ENCODE measurements around the gene HINFP.

HINFP gene

GRCh38 chr11:119125821-119126220 is 4.4 kb downstream of the HINFP start:
- no peak for DNase-seq
- Histone ChIP-seq H3K4ac (ENCODE audit: low read depth in 1 of 2, low read length in 2 of 2) (no peak overlapping the region), H2BK15ac (ENCODE audit: low read depth, poor library complexity, severe bottlenecking) (no peak overlapping the region), H2BK5ac (ENCODE audit: low read depth, low read length, poor library complexity, severe bottlenecking) (no peak overlapping the region), H4K8ac (ENCODE audit: low read length) (no peak overlapping the region), H3K18ac (ENCODE audit: low read depth in 1 of 2, low read length in 2 of 2) (no peak overlapping the region), H4K91ac (ENCODE audit: low read length) (no peak overlapping the region), H2BK12ac (ENCODE audit: low read length in 2 of 2) (no peak overlapping the region), H3K4me3 (ENCODE audit: insufficient read depth in 1 of 2, low read depth in 1 of 2, low read length in 2 of 2) (no peak overlapping the region), H3K9ac (ENCODE audit: low read length) (no peak overlapping the region), H3K27ac (ENCODE audit: low read length, poor library complexity, severe bottlenecking) (no peak overlapping the region), H3K36me3 (ENCODE audit: control insufficient read depth in 1 of 2, insufficient read depth in 2 of 2, low read depth in 1 of 2, low read length in 2 of 2) (peaks cover 23 to 42% of the 10 kb centered on the region in 2 experiments), H3K4me2 (ENCODE audit: low read length, poor library complexity, severe bottlenecking) (no peak overlapping the region), H3K9me3 (ENCODE audit: control insufficient read depth, low read length) (no peaks in the 10 kb centered on the region), H3K4me1 (ENCODE audit: control insufficient read depth, insufficient read depth, low read depth, low read length) (peaks cover 7% of the 10 kb centered on the region), H2AFZ (ENCODE audit: low read depth, low read length) (no peak overlapping the region), H3K79me1 (replicated peaks; ENCODE audit: low read length, poor library complexity, severe bottlenecking) (peaks cover 29% of the 10 kb centered on the region), H3K23ac (ENCODE audit: low read length in 2 of 2) (no peak overlapping the region), H3K14ac (ENCODE audit: low read length in 2 of 2) (no peak overlapping the region), H2BK120ac (ENCODE audit: low read depth, low read length) (no peak overlapping the region), H2AK5ac (ENCODE audit: low read length, severe bottlenecking) (no peak overlapping the region), H3K27me3 (ENCODE audit: control insufficient read depth in 1 of 2, insufficient read depth in 1 of 2, low read length in 2 of 2) (no peaks in the 10 kb centered on the region)
- 95% methylated on average over 6 of the region's 6 CpGs for WGBS

GRCh38 chr11:119126675-119127268 is 5.4 kb downstream of the HINFP start:
- no peak overlapping the region for H3K14ac ChIP-seq (ENCODE audit: low read length in 2 of 2)
- H3K23ac ChIP-seq (ENCODE audit: low read length in 2 of 2) = no peak overlapping the region
- H3K27me3 ChIP-seq (ENCODE audit: control insufficient read depth in 1 of 2, insufficient read depth in 1 of 2, low read length in 2 of 2) = no peaks in the 10 kb centered on the region
- H3K79me1 ChIP-seq (replicated peaks; ENCODE audit: low read length, poor library complexity, severe bottlenecking) = peaks cover 29% of the 10 kb centered on the region
- DNase-seq = no peak
- H4K91ac ChIP-seq (ENCODE audit: low read length) = no peak overlapping the region
- no peaks in the 10 kb centered on the region for H3K9me3 ChIP-seq (ENCODE audit: control insufficient read depth, low read length)
- no peak overlapping the region for H3K9ac ChIP-seq (ENCODE audit: low read length)
- no peak overlapping the region for H2BK5ac ChIP-seq (ENCODE audit: low read depth, low read length, poor library complexity, severe bottlenecking)
- no peak overlapping the region for H3K18ac ChIP-seq (ENCODE audit: low read depth in 1 of 2, low read length in 2 of 2)
- no peak overlapping the region for H4K8ac ChIP-seq (ENCODE audit: low read length)
- H3K4me3 ChIP-seq (ENCODE audit: insufficient read depth in 1 of 2, low read depth in 1 of 2, low read length in 2 of 2) = no peak overlapping the region
- H3K4me1 ChIP-seq (ENCODE audit: control insufficient read depth, insufficient read depth, low read depth, low read length) = peaks cover 7% of the 10 kb centered on the region
- no peak overlapping the region for H2AK5ac ChIP-seq (ENCODE audit: low read length, severe bottlenecking)
- no peak overlapping the region for H2BK120ac ChIP-seq (ENCODE audit: low read depth, low read length)
- 87% methylated on average over 4 of the region's 5 CpGs for WGBS
- H2AFZ ChIP-seq (ENCODE audit: low read depth, low read length) = no peak overlapping the region
- no peak overlapping the region for H3K27ac ChIP-seq (ENCODE audit: low read length, poor library complexity, severe bottlenecking)
- H3K4ac ChIP-seq (ENCODE audit: low read depth in 1 of 2, low read length in 2 of 2) = no peak overlapping the region
- H2BK12ac ChIP-seq (ENCODE audit: low read length in 2 of 2) = no peak overlapping the region
- H3K36me3 ChIP-seq (ENCODE audit: control insufficient read depth in 1 of 2, insufficient read depth in 2 of 2, low read depth in 1 of 2, low read length in 2 of 2) = peaks cover 30 to 51% of the 10 kb centered on the region in 2 experiments
- H2BK15ac ChIP-seq (ENCODE audit: low read depth, poor library complexity, severe bottlenecking) = no peak overlapping the region
- no peak overlapping the region for H3K4me2 ChIP-seq (ENCODE audit: low read length, poor library complexity, severe bottlenecking)

GRCh38 chr11:119130662-119131061 is 9.3 kb downstream of the HINFP start:
- no peak overlapping the region for H2AFZ ChIP-seq (ENCODE audit: low read depth, low read length)
- no peak overlapping the region for H3K9ac ChIP-seq (ENCODE audit: low read length)
- no peak overlapping the region for H3K4me2 ChIP-seq (ENCODE audit: low read length, poor library complexity, severe bottlenecking)
- H3K18ac ChIP-seq (ENCODE audit: low read depth in 1 of 2, low read length in 2 of 2) = no peak overlapping the region
- H3K27me3 ChIP-seq (ENCODE audit: control insufficient read depth in 1 of 2, insufficient read depth in 1 of 2, low read length in 2 of 2) = no peaks in the 10 kb centered on the region
- peaks cover 43 to 66% of the 10 kb centered on the region in 2 experiments for H3K36me3 ChIP-seq (ENCODE audit: control insufficient read depth in 1 of 2, insufficient read depth in 2 of 2, low read depth in 1 of 2, low read length in 2 of 2)
- no peak overlapping the region for H2BK12ac ChIP-seq (ENCODE audit: low read length in 2 of 2)
- WGBS = 48% methylated on average over 3 of the region's 3 CpGs
- no peak overlapping the region for H2BK120ac ChIP-seq (ENCODE audit: low read depth, low read length)
- no peak overlapping the region for H3K27ac ChIP-seq (ENCODE audit: low read length, poor library complexity, severe bottlenecking)
- H3K4ac ChIP-seq (ENCODE audit: low read depth in 1 of 2, low read length in 2 of 2) = no peak overlapping the region
- no peak overlapping the region for H2AK5ac ChIP-seq (ENCODE audit: low read length, severe bottlenecking)
- H4K8ac ChIP-seq (ENCODE audit: low read length) = no peak overlapping the region
- no peaks in the 10 kb centered on the region for H3K9me3 ChIP-seq (ENCODE audit: control insufficient read depth, low read length)
- no peak overlapping the region for H4K91ac ChIP-seq (ENCODE audit: low read length)
- no peak overlapping the region for H2BK5ac ChIP-seq (ENCODE audit: low read depth, low read length, poor library complexity, severe bottlenecking)
- peaks cover 17% of the 10 kb centered on the region for H3K79me1 ChIP-seq (replicated peaks; ENCODE audit: low read length, poor library complexity, severe bottlenecking)
- H3K4me1 ChIP-seq (ENCODE audit: control insufficient read depth, insufficient read depth, low read depth, low read length) = peaks cover 2% of the 10 kb centered on the region
- no peak overlapping the region for H3K23ac ChIP-seq (ENCODE audit: low read length in 2 of 2)
- no peak overlapping the region for H2BK15ac ChIP-seq (ENCODE audit: low read depth, poor library complexity, severe bottlenecking)
- no peak overlapping the region for H3K4me3 ChIP-seq (ENCODE audit: insufficient read depth in 1 of 2, low read depth in 1 of 2, low read length in 2 of 2)
- peak; percentile 49 for DNase-seq
- no peak overlapping the region for H3K14ac ChIP-seq (ENCODE audit: low read length in 2 of 2)

DNA sequence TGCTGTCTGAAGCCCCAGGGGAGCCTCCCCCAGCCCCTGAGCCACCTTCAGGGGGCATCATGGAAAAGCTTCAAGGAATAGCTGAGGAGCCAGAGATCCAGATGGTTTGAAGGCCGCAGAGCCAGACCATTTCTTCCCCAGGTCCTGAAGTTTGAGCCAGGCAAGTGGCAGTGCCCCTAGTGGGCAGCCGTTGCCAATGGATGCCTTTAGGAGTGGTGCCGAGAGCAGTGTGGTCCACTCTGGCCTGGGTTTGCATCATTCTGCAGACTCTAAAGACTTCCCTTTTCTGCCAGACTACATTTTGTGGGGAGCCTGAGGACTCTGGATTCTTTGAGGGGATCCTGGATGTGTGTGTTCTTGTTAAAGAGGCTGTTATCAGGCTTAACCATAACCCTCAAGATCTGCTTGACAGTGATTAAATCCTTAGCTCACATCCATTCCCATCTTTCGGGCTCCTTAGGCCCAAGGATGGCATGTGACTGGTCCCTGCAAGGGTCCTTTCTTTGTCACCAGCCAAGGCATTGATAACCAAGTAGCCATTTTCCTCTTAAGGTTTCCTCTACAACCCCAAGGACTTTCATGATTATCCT is 13.1 kb downstream of the HINFP start:
- Histone ChIP-seq H3K14ac (ENCODE audit: low read length in 2 of 2) (no peak overlapping the region), H2AK5ac (ENCODE audit: low read length, severe bottlenecking) (no peak overlapping the region), H3K18ac (ENCODE audit: low read depth in 1 of 2, low read length in 2 of 2) (no peak overlapping the region), H3K23ac (ENCODE audit: low read length in 2 of 2) (no peak overlapping the region), H2BK12ac (ENCODE audit: low read length in 2 of 2) (no peak overlapping the region), H3K9me3 (ENCODE audit: control insufficient read depth, low read length) (no peaks in the 10 kb centered on the region), H3K4me3 (ENCODE audit: insufficient read depth in 1 of 2, low read depth in 1 of 2, low read length in 2 of 2) (no peak overlapping the region), H2BK5ac (ENCODE audit: low read depth, low read length, poor library complexity, severe bottlenecking) (no peak overlapping the region), H2BK120ac (ENCODE audit: low read depth, low read length) (no peak overlapping the region), H3K27ac (ENCODE audit: low read length, poor library complexity, severe bottlenecking) (no peak overlapping the region), H3K27me3 (ENCODE audit: control insufficient read depth in 1 of 2, insufficient read depth in 1 of 2, low read length in 2 of 2) (peaks cover 4 to 6% of the 10 kb centered on the region in 2 experiments), H3K79me1 (replicated peaks; ENCODE audit: low read length, poor library complexity, severe bottlenecking) (peaks cover 5% of the 10 kb centered on the region), H3K36me3 (ENCODE audit: control insufficient read depth in 1 of 2, insufficient read depth in 2 of 2, low read depth in 1 of 2, low read length in 2 of 2) (peaks cover 38 to 56% of the 10 kb centered on the region in 2 experiments), H4K91ac (ENCODE audit: low read length) (no peak overlapping the region), H3K4me2 (ENCODE audit: low read length, poor library complexity, severe bottlenecking) (no peak overlapping the region), H3K4ac (ENCODE audit: low read depth in 1 of 2, low read length in 2 of 2) (no peak overlapping the region), H2BK15ac (ENCODE audit: low read depth, poor library complexity, severe bottlenecking) (no peak overlapping the region), H4K8ac (ENCODE audit: low read length) (no peak overlapping the region), H2AFZ (ENCODE audit: low read depth, low read length) (no peak overlapping the region), H3K9ac (ENCODE audit: low read length) (no peak overlapping the region), H3K4me1 (ENCODE audit: control insufficient read depth, insufficient read depth, low read depth, low read length) (peaks cover 2% of the 10 kb centered on the region)
- peak; percentile 26 for DNase-seq
- 71% methylated on average over 4 of the region's 4 CpGs for WGBS

Measured in mesenchymal stem cell (in vitro differentiated cells and primary cell).